Islet of Langerhans (tissue), 1 donor: ENCODE results near the gene LRRC75B.
"Not testable (repeated sequence)": the region's sequence is repeated elsewhere in the genome, so short reads cannot be mapped to it uniquely, and the experiment has no call there.

Experiments
- FAIRE-seq: peaks from one replicate; lab custom pipeline; 2011; peaks lifted over from hg19 to GRCh38; lab: Jason Lieb, UNC

Gene LRRC75B

DNA sequence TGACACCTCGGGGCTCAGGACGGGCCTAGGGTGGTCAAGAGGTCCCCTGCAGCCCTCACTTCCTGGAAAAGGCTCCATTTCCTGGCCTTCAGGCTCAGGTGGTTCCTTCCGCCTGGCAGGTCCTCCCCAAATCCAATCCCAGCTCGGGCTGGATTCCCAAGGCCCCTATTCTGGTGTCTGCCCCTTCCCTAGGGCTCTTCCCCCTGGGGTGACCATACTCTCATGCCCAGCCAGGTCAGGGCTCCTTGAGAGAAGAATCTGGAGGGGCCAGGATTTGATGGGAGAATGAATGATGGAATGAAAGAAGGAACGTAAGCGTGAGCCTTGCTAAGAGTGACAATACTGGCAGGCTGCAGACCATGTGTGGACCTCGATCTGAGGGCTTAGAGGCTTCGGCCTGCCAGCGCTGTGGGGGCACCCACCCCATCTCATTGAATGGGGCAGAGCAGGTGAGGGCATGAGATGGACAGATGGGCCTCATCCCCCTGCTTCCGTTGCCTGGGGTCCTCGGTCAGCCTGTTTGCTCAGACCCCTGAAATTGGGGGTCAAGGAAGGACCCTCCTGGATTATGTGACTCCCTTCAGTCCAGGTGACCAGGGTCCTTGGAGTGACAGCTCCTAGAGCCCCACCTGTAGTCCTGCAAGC, 9.4 kb upstream of the LRRC75B start:
- not testable (repeated sequence) for FAIRE-seq

DNA sequence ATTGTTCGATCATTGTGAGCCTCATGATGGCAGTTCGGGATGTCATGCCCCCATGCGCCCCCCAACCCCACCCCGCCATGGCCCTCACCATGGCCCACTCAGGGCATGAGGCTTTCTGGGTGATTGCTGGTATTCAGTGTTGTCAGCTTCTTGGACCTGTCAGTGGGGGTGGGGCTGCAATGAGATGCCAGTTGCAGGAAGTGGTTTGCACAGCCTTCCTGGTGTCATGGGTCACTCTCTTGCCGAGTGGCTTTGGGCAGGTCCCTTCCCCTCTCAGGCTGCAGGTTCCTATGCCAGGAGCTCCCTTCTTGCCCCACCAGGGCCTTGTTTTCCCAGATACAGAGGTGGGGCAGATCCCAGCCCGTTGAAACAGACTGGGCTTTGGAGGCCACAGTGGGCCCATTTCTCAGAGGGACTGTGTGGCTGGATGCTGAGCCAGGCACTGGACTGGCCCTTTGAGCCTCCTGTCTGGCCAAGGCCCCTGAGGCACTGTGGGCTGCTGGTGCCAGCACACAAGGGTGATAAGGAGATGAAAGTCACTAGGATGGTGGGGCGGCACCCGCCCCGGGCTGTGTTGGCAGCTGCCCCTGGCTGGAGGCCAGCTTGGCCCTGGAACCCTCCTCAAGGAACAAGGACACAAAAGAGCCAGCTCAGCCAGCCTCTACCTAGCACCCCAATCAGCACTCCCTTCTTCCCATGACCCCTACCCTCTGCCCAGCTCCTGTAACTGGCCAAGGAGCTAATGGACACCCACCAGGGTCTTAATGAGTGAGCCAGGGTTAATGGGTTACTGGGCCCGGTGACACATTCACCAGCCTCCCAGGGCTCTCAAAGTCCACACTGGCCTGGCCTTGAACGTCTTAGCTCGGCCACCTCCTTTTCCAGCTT, 8.6 kb upstream of the LRRC75B start:
- no peak for FAIRE-seq

GRCh38 chr22:24599958-24600715, 7.3 kb upstream of the LRRC75B start:
- FAIRE-seq, result not testable (repeated sequence)

- FAIRE-seq, result no peak
These were observed 6.6 kb upstream of the LRRC75B start for GRCh38 chr22:24599514-24599913.

GRCh38 chr22:24597076-24597475, 4.2 kb upstream of the LRRC75B start:
- not testable (repeated sequence) for FAIRE-seq

DNA sequence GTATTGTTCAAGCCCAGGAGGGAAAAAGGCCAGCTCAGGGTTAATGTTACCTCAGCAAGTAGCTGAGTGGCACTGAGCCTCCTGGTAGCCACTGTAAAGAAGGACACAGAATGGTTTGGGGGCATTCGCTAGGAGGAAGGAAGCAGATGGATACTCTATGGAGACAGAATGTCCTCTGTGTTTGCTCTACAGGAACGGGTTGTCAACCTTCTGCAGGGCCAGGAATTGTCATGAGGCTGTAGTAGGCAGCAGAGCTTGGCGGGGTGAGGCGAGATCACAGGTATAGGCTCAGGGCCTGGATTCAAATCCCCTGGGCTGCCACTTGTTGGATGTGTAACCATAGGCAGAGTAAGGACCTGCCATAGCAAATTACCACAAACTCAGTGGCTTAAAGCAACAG, 3.0 kb upstream of the LRRC75B start:
- FAIRE-seq, result no peak

DNA sequence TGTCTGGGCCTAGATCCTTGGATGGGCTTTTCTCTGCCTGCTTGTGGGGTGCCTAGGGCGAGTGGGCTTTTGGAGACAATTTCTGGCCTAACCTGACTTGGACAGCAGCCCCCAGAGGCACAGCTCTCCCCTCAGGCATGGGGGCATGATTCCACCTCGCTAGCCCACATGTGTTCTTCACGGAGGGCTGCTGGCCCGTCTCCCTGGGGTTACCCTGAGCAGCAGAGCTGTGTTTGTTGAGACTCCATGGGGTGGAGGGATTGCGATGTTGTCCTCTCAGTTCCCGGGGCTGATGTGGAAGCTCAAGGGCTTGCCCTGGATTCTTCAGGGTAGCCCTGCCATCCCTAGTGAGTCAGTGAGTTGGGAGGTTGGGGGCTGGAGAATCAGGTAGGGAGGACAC, 2.4 kb upstream of the LRRC75B start:
- FAIRE-seq, result no peak

DNA sequence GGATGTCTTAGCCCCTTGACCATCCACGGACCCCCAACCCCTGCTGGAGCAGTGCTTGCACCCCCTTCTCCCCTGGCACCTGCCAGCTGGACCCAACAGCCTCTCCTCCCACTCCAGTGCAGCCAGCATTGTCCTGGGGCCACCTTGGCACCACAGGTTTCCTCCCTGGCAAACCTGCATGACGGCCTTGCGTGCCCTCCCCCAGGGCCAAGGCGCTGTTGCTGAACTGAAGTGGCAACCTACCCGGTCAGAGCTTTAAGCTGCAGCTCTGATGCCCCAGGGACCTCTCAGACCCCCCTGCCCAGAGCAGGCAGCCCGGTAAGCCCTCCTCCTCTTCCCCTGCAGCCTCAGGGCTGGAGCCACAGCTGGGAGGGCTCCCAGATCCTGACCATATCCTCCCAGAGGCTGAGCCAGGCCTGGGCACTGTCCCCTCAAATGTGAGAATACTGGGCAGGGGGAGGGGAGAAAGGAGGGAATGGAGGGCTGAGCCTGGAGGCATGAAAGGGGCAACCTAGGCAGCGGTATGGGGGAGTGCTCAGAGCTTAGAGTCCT, 1.8 kb upstream of the LRRC75B start:
- FAIRE-seq, result no peak

- FAIRE-seq, result no peak
These were observed 1.1 kb upstream of the LRRC75B start for GRCh38 chr22:24593836-24594568.

DNA sequence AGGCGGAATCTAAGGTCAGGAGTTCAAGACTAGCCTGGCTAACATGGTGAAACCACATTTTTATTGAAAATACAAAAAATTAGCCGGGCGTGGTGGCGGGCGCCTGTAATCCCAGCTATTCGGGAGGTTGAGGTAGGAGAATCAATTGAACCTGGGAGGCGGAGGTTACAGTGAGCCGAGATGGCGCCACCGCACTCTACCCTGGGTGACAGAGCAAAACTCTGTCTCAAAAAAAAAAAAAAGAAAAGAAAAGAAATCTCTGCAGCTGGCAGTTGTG, 624 bp upstream of the LRRC75B start:
- FAIRE-seq, result not testable (repeated sequence)

DNA sequence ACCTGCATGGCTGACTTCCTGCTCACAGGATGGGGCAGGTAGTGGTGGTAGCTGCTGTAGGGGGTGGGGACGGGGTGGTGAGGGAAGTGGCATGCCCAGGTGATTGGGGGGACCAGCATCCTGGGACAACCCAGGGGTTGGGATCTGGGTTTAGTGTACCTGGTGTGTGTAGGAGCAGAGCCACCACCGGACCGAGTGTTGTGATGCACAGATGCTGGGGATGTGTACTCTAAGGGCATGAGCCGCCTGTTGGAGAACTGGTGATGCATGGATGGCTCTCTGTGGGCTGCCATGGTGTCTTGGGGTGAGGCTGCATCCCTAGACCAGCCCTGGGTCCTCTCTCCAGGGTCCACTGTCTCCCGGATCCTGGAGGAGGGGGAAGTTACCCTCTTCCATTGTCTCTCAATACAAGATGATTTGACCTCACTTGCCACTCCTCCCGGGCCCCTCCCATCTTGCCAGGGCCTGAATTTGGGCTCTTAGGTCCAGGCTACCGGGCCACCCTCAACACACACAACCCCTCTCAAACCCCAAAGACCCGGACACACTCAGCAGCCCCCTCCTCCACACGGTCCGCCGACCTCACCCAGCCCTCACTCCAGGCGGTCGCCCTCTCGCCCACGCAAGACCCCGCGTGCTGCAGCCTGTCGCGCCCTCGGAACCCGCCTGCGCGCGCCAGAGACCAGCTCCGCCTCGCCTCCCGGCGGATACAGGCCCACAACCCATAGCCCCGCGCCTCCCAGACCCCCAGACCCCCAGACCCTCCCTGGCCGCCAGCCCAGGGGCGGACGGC, 619 bp downstream of the LRRC75B start:
- FAIRE-seq, result no peak

DNA sequence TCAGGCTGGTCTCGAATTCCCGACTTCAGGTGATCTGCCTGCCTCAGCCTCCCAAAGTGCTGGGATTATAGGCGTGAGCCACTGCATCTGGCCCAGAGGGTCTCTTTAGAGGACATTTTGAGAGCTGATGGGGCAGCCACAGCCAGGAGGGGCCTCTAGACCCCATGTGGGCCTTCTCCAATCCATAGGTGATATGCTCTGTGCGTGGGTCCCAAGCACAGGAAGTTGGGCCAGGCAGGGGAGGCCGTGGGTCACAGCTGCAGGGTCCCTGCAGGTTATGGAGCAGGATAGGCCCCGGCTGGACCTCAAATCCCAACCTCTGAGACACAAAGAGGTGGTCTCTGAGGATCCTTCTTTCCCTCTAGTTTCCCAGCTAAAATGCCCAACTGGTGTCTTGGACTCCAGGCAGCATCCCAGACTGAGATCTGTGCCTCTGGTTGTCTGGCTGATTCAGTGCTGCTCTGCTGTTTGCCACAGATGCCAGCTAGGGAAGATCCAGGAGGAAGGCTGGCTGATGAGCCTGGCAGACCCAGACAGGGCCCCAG, 1.5 kb downstream of the LRRC75B start:
- no peak for FAIRE-seq

DNA sequence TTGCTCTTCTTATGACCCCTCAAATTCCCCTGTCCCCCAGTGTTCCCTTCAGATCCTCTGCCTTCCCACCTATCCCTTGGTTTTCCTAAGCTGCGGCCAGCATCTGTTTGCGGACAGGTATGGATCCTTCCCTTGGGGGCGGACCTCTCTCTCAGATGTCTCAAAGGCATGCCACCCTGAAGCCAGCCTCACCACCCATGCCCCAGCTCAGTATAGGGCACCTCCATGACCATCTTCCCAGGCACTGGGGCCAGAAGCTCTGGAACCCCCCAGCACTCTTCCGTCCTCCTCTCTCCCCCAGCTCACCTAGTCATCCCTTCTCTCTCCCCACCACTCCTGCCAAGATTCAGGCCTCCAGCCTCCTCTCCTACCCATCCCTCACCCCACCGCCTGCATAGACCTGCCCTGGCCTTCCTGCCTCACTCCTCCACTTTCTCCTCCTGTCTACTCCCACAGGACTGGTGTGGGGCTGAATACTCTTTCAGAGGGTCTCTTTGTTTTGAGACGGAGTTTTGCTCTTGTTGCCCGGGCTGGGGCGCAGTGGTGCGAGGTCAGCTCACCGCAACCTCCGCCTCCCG, 2.2 kb downstream of the LRRC75B start:
- FAIRE-seq, result no peak

DNA sequence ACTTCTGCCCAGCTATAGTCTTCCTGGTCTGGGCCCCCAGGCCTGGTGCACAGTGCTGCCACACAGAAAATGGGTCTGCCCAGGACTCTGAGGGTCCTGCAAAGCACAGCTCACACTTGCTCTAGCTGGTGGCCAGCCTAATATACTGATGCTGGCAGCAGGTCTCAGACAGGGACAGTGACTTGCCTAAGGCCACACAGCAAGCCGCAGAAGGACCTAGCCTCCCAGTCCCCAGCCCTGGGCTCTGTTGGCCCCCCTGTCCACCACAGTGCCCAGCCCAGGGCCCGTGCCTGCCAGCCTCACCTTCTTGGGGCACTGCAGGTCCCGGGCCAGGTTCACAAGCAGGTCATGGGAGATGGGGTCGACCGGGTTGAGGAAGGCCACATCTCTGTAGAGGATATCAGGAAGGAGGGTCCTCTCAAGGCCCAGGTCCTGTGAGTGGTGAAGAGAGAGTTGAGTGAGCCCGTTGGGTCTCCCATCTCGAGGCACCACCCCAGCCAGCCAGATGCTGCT, 3.3 kb downstream of the LRRC75B start:
- no peak for FAIRE-seq

DNA sequence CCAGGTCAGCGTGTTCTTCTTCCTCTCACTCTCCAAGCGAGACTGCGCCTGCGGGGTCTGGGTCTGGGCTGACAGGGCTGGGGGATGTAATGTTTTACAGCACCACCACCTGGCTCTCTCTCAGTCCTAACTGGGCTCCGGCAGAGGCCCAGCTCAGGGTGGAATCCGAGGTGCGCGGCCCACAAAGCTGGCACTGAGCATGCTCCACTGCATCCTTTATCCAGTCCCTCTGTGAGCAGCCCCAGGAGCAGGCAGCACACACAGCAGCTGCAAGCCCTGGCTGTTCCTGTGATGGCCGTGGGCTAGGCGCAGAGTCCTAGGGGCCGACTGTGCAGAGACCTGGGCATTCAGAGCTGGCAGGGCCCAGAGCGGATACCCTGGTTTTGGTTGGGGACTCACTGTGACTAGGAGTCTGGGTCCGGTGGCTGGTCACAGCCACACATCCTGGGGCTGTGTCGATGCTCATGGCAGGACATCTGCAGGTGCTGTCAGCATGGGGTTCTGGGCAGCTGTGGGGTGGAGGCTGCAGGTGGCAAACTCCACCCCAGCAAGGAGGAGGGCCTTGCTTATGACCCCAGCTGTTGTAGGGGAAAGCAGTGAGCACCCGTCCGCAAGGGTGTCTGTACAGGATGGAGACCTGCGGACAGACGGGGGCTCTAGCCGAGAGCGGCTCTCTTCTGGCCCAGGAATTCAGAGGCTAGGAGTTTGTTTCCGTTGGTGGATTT, 4.0 kb downstream of the LRRC75B start:
- FAIRE-seq, result no peak

- FAIRE-seq, result no peak
These were observed 4.5 kb downstream of the LRRC75B start for GRCh38 chr22:24588381-24588756.

DNA sequence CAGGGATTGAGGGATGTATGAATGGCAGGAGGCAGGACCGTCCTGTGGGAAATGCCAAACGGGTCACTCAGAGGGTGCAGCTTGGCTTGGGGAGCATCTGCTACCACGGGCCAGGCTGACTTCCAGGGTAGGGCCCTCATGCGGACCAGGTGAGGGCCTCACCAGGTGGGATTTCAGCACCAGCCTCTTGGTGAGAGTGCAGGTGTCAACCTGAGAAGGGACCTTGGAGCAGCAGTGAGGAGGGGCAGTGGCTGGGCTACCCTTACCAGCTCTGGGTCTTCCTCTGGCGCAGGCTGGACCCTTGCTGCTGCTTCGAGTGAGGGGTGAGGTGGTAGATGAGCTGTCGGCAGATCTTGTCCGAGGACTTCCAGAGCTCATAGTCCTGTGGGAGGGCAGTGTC, 4.9 kb downstream of the LRRC75B start:
- FAIRE-seq, result no peak

DNA sequence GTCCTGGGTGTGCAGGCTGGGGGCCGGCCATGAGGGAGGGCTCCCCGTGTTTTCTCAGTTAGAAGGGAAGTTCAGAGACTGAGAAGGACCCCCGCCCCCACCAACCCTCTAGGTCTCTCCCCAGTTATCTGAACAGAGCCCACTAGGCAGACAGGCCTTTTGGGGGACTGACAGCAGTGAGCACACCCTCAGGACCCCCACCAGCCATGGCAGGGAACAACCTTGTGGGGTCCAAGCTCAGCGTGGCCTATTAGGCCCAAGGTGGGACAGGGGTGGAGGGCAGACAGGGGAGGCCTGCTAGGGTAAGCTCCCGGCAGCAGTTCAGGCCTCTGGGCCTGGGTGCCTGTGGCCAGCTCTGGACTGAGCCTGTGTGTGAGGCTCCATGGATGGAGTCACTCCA, 5.6 kb downstream of the LRRC75B start:
- FAIRE-seq, result no peak

DNA sequence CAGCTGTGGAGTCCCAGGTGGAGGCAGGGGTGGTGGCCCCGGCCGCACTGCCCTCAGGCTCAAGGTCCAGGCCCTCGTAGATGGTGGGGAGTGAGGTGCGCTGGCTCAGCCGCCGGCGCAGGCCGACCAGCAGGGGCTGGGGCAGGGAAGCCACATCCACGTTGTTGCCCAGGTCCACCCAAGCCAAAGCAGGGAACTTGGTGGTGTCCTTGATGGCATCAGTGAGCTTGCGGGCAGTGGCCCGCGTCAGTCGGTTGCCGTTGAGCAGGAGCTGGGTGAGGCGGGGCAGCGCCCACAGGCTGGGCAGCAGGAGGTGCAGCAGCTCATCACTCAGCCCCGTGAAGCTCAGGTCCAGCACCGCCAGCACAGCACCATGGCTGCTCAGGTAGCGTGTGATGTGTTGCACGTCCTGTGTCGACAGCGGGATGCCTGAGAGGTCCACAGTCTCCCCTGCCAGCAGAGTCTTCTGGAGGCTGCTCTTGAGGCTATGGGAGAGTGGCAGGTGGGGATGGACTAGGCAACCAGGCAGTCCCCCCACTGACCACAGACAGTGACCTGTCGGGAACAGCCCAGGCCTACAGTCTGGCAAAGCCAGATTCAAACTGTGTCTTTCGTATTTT, 6.8 kb downstream of the LRRC75B start:
- no peak for FAIRE-seq
